Activated CD4-positive, alpha-beta memory T cell treated with anti-CD3 and anti-CD28 coated beads for 36 hours (primary cell): ENCODE results near the gene COQ8B. TPM values are rescaled to one million over a fixed set of nuclear protein-coding genes. Genes with fewer than 3 reads are reported as not detected.

Source experiments
- CTCF ChIA-PET: fragments of 350-600 bp; sonication (Branson Sonifier 250); formaldehyde crosslinking; loops from one replicate; lab custom pipeline; 2021; ENCODE audit warnings: antibody characterized with exemption, inconsistent platforms; lab: Charles Lee
- POLR2A ChIA-PET: fragments of 350-600 bp; sonication (Branson Sonifier 250); formaldehyde crosslinking; loops from one replicate; lab custom pipeline; 2021; ENCODE audit warnings: antibody characterized with exemption; lab: Charles Lee
- DNase-seq: peaks from one replicate; pipeline ENCODE4 v3.0.0-alpha.2; 2020
- H3K27ac Mint-ChIP-seq: one replicate; pipeline ENCODE4 v1.8.0; 2021; ENCODE audit warnings: mixed read lengths
- H3K27me3 Mint-ChIP-seq: one replicate; pipeline ENCODE4 v1.8.0; 2021; ENCODE audit warnings: mixed read lengths
- H3K36me3 Mint-ChIP-seq: one replicate; pipeline ENCODE4 v1.8.0; 2021; ENCODE audit warnings: mixed read lengths
- H3K4me1 Mint-ChIP-seq: one replicate; pipeline ENCODE4 v1.8.0; 2021; ENCODE audit warnings: low read depth, mixed read lengths
- H3K4me3 Mint-ChIP-seq: one replicate; pipeline ENCODE4 v1.8.0; 2021; ENCODE audit warnings: mild to moderate bottlenecking, mixed read lengths
- H3K9me3 Mint-ChIP-seq: one replicate; pipeline ENCODE4 v1.8.0; 2021; ENCODE audit warnings: mixed read lengths
- intact Hi-C: fragments of 100-400 bp; cut with micrococcal nuclease; formaldehyde crosslinking; loops from one replicate; pipeline ENCODE4 v1.15.1; 2023
- total RNA-seq, 2 experiments: library from RNA; stranded (reverse); gene quantifications; one replicate each; pipeline ENCODE4 v1.2.3, GENCODE V29; 2021

Gene COQ8B
- total RNA-seq, 2 experiments from 2014 or later = 31.7 to 36.3 TPM

- DNase-seq = peak; percentile 31
- intact Hi-C loops = loop anchor here (1.0 to 2.0 kb wide), 3 partner anchors 23 to 61 kb away; partner anchors contain the start of genes ACTMAP and COQ8B
- no peaks in the 10 kb centered on the region for H3K9me3 Mint-ChIP-seq
- no peak overlapping the region for H3K27ac Mint-ChIP-seq
- POLR2A ChIA-PET = interaction anchor here (0.5 kb wide), 1 partner anchor 63 kb away, joined by 3 read pairs; no protein-coding TSS in a partner anchor
- peaks cover 12% of the 10 kb centered on the region for H3K36me3 Mint-ChIP-seq
- peak overlapping the region; percentile 51 for H3K4me3 Mint-ChIP-seq
- H3K4me1 Mint-ChIP-seq = peaks cover 4% of the 10 kb centered on the region
- CTCF ChIA-PET = no interaction called here
- H3K27me3 Mint-ChIP-seq = no peaks in the 10 kb centered on the region
Measured at GRCh38 chr19:40689339-40690049, 27.2 kb downstream of the COQ8B start.

GRCh38 chr19:40688987-40689338 lies 27.7 kb downstream of the COQ8B start:
- Mint-ChIP-seq H3K27me3 (no peaks in the 10 kb centered on the region), H3K36me3 (peaks cover 12% of the 10 kb centered on the region), H3K27ac (no peak overlapping the region), H3K4me3 (no peak overlapping the region), H3K4me1 (peaks cover 4% of the 10 kb centered on the region), H3K9me3 (no peaks in the 10 kb centered on the region)
- intact Hi-C loops = no loop called here
- no peak for DNase-seq
- CTCF ChIA-PET = no interaction called here
- POLR2A ChIA-PET = interaction anchor here (0.5 kb wide), 1 partner anchor 64 kb away, joined by 3 read pairs; no protein-coding TSS in a partner anchor

GRCh38 chr19:40688309-40688708 lies 28.4 kb downstream of the COQ8B start:
- H3K4me3 Mint-ChIP-seq = no peak overlapping the region
- no peaks in the 10 kb centered on the region for H3K27me3 Mint-ChIP-seq
- ChIA-PET CTCF (no interaction called here), POLR2A (interaction anchor here (0.6 kb wide), 1 partner anchor 79 kb away, joined by 3 read pairs; no protein-coding TSS in a partner anchor)
- no peak for DNase-seq
- H3K27ac Mint-ChIP-seq = no peak overlapping the region
- H3K4me1 Mint-ChIP-seq = peaks cover 4% of the 10 kb centered on the region
- intact Hi-C loops = no loop called here
- H3K9me3 Mint-ChIP-seq = no peaks in the 10 kb centered on the region
- peaks cover 12% of the 10 kb centered on the region for H3K36me3 Mint-ChIP-seq

- no peaks in the 10 kb centered on the region for H3K9me3 Mint-ChIP-seq
- no peak overlapping the region for H3K27ac Mint-ChIP-seq
- CTCF ChIA-PET = no interaction called here
- H3K36me3 Mint-ChIP-seq = peaks cover 15% of the 10 kb centered on the region
- POLR2A ChIA-PET = no interaction called here
- no peaks in the 10 kb centered on the region for H3K27me3 Mint-ChIP-seq
- DNase-seq = no peak
- intact Hi-C loops = no loop called here
- peaks cover 4% of the 10 kb centered on the region for H3K4me1 Mint-ChIP-seq
- no peak overlapping the region for H3K4me3 Mint-ChIP-seq
Measured at GRCh38 chr19:40687525-40688016, 29.1 kb downstream of the COQ8B start.

GRCh38 chr19:40686882-40687524 lies 29.7 kb downstream of the COQ8B start:
- no peak overlapping the region for H3K27ac Mint-ChIP-seq
- no peaks in the 10 kb centered on the region for H3K9me3 Mint-ChIP-seq
- H3K4me3 Mint-ChIP-seq = no peak overlapping the region
- ChIA-PET CTCF (no interaction called here), POLR2A (no interaction called here)
- no peaks in the 10 kb centered on the region for H3K27me3 Mint-ChIP-seq
- H3K36me3 Mint-ChIP-seq = peaks cover 15% of the 10 kb centered on the region
- peaks cover 4% of the 10 kb centered on the region for H3K4me1 Mint-ChIP-seq
- DNase-seq = no peak
- intact Hi-C loops = no loop called here

- ChIA-PET POLR2A (no interaction called here), CTCF (no interaction called here)
- no peak for DNase-seq
Measured at GRCh38 chr19:40685563-40685962, 31.1 kb downstream of the COQ8B start.

GRCh38 chr19:40685016-40685526 lies 31.6 kb downstream of the COQ8B start:
- Mint-ChIP-seq H3K4me3 (no peak overlapping the region), H3K4me1 (no peaks in the 10 kb centered on the region), H3K27ac (no peak overlapping the region), H3K27me3 (no peaks in the 10 kb centered on the region), H3K36me3 (peaks cover 25% of the 10 kb centered on the region), H3K9me3 (no peaks in the 10 kb centered on the region)
- intact Hi-C loops = no loop called here
- ChIA-PET CTCF (no interaction called here), POLR2A (no interaction called here)
- no peak for DNase-seq

More at GRCh38 chr19:40685563-40685962, 31.1 kb downstream of the COQ8B start:
- intact Hi-C loops = no loop called here
- Mint-ChIP-seq H3K27me3 (no peaks in the 10 kb centered on the region), H3K9me3 (no peaks in the 10 kb centered on the region), H3K4me3 (no peak overlapping the region), H3K4me1 (no peaks in the 10 kb centered on the region), H3K27ac (no peak overlapping the region), H3K36me3 (peaks cover 22% of the 10 kb centered on the region)

- ChIA-PET POLR2A (no interaction called here), CTCF (no interaction called here)
- Mint-ChIP-seq H3K27me3 (no peaks in the 10 kb centered on the region), H3K9me3 (no peaks in the 10 kb centered on the region), H3K4me3 (no peak overlapping the region), H3K27ac (no peak overlapping the region), H3K36me3 (peaks cover 28% of the 10 kb centered on the region), H3K4me1 (no peaks in the 10 kb centered on the region)
- intact Hi-C loops = no loop called here
- no peak for DNase-seq
Measured at GRCh38 chr19:40684280-40684679, 32.4 kb downstream of the COQ8B start.

GRCh38 chr19:40683437-40683836 lies 33.2 kb downstream of the COQ8B start:
- ChIA-PET POLR2A (no interaction called here), CTCF (no interaction called here)
- Mint-ChIP-seq H3K36me3 (peaks cover 31% of the 10 kb centered on the region), H3K4me3 (no peak overlapping the region), H3K27ac (no peak overlapping the region), H3K4me1 (no peaks in the 10 kb centered on the region), H3K9me3 (no peaks in the 10 kb centered on the region), H3K27me3 (no peaks in the 10 kb centered on the region)
- DNase-seq = no peak
- intact Hi-C loops = no loop called here

GRCh38 chr19:40682431-40682964 lies 34.2 kb downstream of the COQ8B start:
- CTCF ChIA-PET = no interaction called here
- no peak overlapping the region for H3K27ac Mint-ChIP-seq
- no peak for DNase-seq
- intact Hi-C loops = no loop called here
- POLR2A ChIA-PET = no interaction called here
- no peak overlapping the region for H3K4me3 Mint-ChIP-seq
- peaks cover 38% of the 10 kb centered on the region for H3K36me3 Mint-ChIP-seq
- no peaks in the 10 kb centered on the region for H3K9me3 Mint-ChIP-seq
- no peaks in the 10 kb centered on the region for H3K27me3 Mint-ChIP-seq
- H3K4me1 Mint-ChIP-seq = no peaks in the 10 kb centered on the region

- ChIA-PET CTCF (no interaction called here), POLR2A (no interaction called here)
- intact Hi-C loops = no loop called here
- Mint-ChIP-seq H3K36me3 (peaks cover 41% of the 10 kb centered on the region), H3K27me3 (no peaks in the 10 kb centered on the region), H3K27ac (no peak overlapping the region), H3K9me3 (no peaks in the 10 kb centered on the region), H3K4me1 (no peaks in the 10 kb centered on the region), H3K4me3 (no peak overlapping the region)
- no peak for DNase-seq
Measured at GRCh38 chr19:40681039-40681438, 35.6 kb downstream of the COQ8B start.

- Mint-ChIP-seq H3K36me3 (peaks cover 28% of the 10 kb centered on the region), H3K27me3 (no peaks in the 10 kb centered on the region), H3K4me3 (no peak overlapping the region), H3K27ac (no peak overlapping the region), H3K9me3 (no peaks in the 10 kb centered on the region), H3K4me1 (peaks cover 2% of the 10 kb centered on the region)
- no peak for DNase-seq
- intact Hi-C loops = no loop called here
- ChIA-PET CTCF (no interaction called here), POLR2A (no interaction called here)
Measured at GRCh38 chr19:40677156-40677555, 39.5 kb downstream of the COQ8B start.
